HG02763 (cell line): ENCODE data around the gene SNX18.

ENCODE experiments used
- ATAC-seq: cut with Tn5 transposase; IDR thresholded peaks from one replicate; pipeline ENCODE4 v1.9.1; 2021; ENCODE audit warnings: mild to moderate bottlenecking, moderate library complexity; ENCODE audit not compliant: unreplicated experiment

The SNX18 gene

GRCh38 chr5:54579591-54580295 is 62.2 kb downstream of the SNX18 start:
- ATAC-seq, result no peak

GRCh38 chr5:54580997-54581811 is 63.6 kb downstream of the SNX18 start:
- no peak for ATAC-seq

GRCh38 chr5:54581831-54582548 is 64.4 kb downstream of the SNX18 start:
- no peak for ATAC-seq

GRCh38 chr5:54586336-54586735 is 68.8 kb downstream of the SNX18 start:
- no peak for ATAC-seq

GRCh38 chr5:54589786-54590185 is 72.2 kb downstream of the SNX18 start:
- ATAC-seq, result no peak

- ATAC-seq, result no peak
Measured at GRCh38 chr5:54590824-54591223, 73.3 kb downstream of the SNX18 start.

GRCh38 chr5:54593779-54594178 is 76.2 kb downstream of the SNX18 start:
- no peak for ATAC-seq

- no peak for ATAC-seq
Measured at GRCh38 chr5:54594181-54594580, 76.6 kb downstream of the SNX18 start.

- ATAC-seq, result no peak
Measured at GRCh38 chr5:54595721-54596120, 78.2 kb downstream of the SNX18 start.
